Astrocyte (in vitro differentiated cells and primary cell): ENCODE results near the gene LTBP3.

Source experiments
- EZH2 ChIP-seq: IDR thresholded peaks from 2 replicates; pipeline ENCODE4 v1.6.1; 2012; ENCODE audit warnings: mild to moderate bottlenecking, low read length, inconsistent platforms; ENCODE audit not compliant: insufficient read depth
- TF ChIP-seq, protein P1 (sequence below): IDR thresholded peaks from 2 replicates; pipeline ENCODE4 v1.5.1; 2011; ENCODE audit warnings: low read depth, mild to moderate bottlenecking, inconsistent platforms, low read length, moderate library complexity; ENCODE audit not compliant: insufficient read depth

DNA sequence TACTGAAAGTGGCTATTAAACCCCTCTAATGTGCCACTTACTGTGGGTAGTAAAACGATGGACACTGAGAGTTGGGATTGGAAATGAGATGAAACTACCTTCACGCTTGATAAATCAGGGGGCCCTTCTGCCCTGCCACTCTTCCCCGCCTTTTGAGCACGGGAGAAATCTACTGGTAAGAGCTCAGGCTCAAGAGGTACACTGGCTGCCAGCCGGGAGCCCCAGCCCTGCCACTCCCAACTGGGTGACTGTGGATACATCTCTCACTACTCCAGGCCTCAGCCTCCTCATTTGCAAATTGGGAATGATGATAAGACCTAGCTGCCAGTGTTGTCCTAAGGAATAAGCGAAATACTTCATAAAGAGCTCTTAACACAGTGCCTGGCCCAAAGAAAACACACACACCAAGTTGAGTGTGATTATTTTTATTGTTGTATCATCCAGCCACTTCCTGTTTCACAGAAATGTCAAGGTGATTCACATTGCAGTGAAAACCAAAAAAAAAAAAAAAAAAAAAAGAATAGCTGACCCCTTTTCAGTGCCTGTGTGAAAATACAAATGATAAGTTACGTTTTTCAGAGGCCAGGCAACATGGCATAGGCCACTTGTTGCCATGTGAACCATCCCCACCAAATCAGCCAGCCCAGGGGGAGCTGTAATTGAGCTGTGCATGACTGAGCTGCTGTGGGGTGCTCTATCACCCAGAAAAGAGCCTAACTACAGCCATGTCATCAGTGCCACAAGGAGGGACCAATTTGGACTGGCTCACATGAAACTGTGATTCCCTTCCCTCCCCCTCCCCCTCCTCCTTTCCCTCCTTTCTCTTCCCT, 7.7 kb upstream of the LTBP3 start:
- no peak for TF ChIP-seq EZH2
- TF ChIP-seq, protein P1, sequence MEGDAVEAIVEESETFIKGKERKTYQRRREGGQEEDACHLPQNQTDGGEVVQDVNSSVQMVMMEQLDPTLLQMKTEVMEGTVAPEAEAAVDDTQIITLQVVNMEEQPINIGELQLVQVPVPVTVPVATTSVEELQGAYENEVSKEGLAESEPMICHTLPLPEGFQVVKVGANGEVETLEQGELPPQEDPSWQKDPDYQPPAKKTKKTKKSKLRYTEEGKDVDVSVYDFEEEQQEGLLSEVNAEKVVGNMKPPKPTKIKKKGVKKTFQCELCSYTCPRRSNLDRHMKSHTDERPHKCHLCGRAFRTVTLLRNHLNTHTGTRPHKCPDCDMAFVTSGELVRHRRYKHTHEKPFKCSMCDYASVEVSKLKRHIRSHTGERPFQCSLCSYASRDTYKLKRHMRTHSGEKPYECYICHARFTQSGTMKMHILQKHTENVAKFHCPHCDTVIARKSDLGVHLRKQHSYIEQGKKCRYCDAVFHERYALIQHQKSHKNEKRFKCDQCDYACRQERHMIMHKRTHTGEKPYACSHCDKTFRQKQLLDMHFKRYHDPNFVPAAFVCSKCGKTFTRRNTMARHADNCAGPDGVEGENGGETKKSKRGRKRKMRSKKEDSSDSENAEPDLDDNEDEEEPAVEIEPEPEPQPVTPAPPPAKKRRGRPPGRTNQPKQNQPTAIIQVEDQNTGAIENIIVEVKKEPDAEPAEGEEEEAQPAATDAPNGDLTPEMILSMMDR = no peak
